DMS153 treated with DMSO at 0.1 percent for 48 hours (cell line): ENCODE results near the gene PCSK2.

Experiments
- DNase-seq: peaks from one replicate; lab custom pipeline; 2025; ENCODE audit not compliant: unreplicated experiment; lab: John Stamatoyannopoulos, UW

The PCSK2 gene

GRCh38 chr20:17390655-17391054 lies 163.8 kb downstream of the PCSK2 start:
- no peak for DNase-seq

GRCh38 chr20:17391127-17391771 lies 164.4 kb downstream of the PCSK2 start:
- DNase-seq = no peak

GRCh38 chr20:17394411-17394810 lies 167.6 kb downstream of the PCSK2 start:
- DNase-seq = no peak

- no peak for DNase-seq
These were observed 168.9 kb downstream of the PCSK2 start for GRCh38 chr20:17395729-17396128.

- no peak for DNase-seq
These were observed 172.6 kb downstream of the PCSK2 start for GRCh38 chr20:17399303-17399985.

- no peak for DNase-seq
These were observed 176.6 kb downstream of the PCSK2 start for GRCh38 chr20:17403461-17403860.

- no peak for DNase-seq
These were observed 179.3 kb downstream of the PCSK2 start for GRCh38 chr20:17406051-17406590.

- no peak for DNase-seq
These were observed 180.7 kb downstream of the PCSK2 start for GRCh38 chr20:17407550-17407949.

- DNase-seq = no peak
These were observed 190.4 kb downstream of the PCSK2 start for GRCh38 chr20:17417225-17417624.

GRCh38 chr20:17418737-17419136 lies 191.9 kb downstream of the PCSK2 start:
- no peak for DNase-seq

- DNase-seq = no peak
These were observed 192.7 kb downstream of the PCSK2 start for GRCh38 chr20:17419479-17420041.

- no peak for DNase-seq
These were observed 194.7 kb downstream of the PCSK2 start for GRCh38 chr20:17421493-17421892.

GRCh38 chr20:17423782-17424181 lies 196.9 kb downstream of the PCSK2 start:
- no peak for DNase-seq

GRCh38 chr20:17427638-17428037 lies 200.8 kb downstream of the PCSK2 start:
- DNase-seq = no peak

GRCh38 chr20:17430125-17430950 lies 203.5 kb downstream of the PCSK2 start:
- DNase-seq = peak; percentile 97

GRCh38 chr20:17431621-17432364 lies 205.0 kb downstream of the PCSK2 start:
- peak; percentile 33 for DNase-seq

GRCh38 chr20:17436664-17437063 lies 209.8 kb downstream of the PCSK2 start:
- DNase-seq = no peak

GRCh38 chr20:17437251-17437650 lies 210.4 kb downstream of the PCSK2 start:
- no peak for DNase-seq

- no peak for DNase-seq
These were observed 211.7 kb downstream of the PCSK2 start for GRCh38 chr20:17438436-17439039.

GRCh38 chr20:17439616-17440296 lies 212.9 kb downstream of the PCSK2 start:
- DNase-seq = no peak
